Fibroblast of skin of right biceps (primary cell): Measurements from ENCODE around the gene BRD3.
A peak's percentile ranks its signal among the peaks of the same experiment; 100 is the strongest.

Source experiments
- DNase-seq: peaks from one replicate; pipeline ENCODE4 v3.0.0-alpha.2; 2013

BRD3 gene

DNA sequence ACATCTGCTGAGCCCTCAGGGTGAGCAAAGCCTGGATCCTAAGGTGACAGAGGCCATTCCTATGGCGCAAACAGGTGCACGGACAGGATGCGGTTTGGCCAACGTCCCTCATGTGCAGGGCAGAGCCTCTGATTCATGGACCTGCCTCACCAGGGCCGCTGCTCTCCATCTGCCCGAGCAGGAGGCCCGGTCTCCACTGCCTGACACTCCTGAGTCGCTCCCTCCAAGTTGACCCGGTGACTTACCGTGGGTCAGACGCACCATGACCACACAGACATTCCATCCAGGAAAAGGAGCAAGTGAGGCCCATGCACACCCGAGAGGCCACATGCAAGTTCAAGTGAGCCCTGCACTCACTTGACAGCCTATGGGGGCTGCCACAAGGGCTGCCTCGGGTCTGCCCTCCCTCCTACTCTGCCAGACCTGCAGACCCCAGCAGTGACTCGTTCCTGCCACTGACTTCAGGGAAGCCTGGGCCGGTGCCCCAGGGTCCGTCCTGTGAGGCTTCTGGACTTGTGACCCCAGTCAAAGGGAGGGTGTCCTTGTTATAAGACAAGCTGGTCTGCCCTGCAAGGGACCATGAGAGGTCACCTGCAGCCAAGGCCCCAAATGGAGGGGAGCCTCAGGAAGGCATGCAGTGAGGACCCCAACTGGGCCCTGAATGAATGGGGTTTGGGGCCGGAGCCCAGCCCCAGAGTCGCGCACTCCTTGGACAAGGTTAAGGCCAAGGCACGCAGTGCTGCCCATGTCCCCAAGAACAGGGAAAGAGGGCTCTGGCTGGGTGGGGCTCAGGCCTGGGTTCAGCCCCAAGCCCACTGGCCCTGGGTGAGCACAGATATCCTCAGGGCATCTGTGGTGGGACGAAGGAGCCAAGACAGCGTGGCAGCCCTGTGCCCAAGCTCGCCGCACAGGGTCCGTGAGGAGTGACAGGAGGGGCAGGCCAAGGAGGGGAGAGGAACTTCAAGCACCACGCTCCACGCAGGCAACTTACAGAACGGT is 32.5 kb downstream of the BRD3 start:
- no peak for DNase-seq

DNA sequence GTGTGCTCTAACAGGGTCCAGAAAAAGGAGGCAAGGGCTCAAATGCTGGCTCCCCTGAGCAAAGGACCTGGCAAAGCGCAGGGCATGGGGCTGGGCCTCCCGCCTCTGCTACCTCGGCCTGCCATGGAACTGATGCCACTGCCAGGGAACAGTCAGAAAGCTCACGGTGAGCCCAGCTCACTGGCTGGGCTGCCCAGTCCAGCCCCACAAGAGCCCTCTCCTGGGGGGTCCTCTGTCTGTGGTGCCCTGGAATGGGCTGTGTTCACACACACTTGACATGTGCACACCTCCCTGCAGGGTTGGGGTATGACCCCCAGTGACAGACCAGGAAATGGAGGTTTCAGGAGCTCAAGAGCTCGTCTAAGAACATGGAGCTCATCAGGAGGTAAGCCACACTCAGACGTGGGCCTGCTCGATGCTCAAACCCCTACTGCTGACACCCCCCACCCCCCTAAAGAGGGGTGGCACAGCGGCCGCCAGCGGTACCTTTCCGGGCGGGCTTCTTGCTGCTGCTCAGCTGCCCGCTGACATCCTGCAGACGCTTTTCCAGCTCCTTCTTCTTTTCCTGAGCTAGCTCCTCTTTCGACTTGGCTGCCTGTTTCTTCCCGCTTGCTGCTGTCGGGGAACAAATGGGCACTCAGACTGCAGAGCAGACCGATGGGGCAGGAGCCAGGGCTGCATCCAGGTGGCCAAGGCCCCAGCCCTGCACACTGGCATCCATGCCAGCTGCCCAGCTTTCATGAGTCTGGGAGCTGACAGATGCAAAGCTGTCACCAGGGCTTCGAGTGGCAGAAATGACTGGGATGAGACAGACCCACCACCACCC is 33.4 kb downstream of the BRD3 start:
- no peak for DNase-seq

DNA sequence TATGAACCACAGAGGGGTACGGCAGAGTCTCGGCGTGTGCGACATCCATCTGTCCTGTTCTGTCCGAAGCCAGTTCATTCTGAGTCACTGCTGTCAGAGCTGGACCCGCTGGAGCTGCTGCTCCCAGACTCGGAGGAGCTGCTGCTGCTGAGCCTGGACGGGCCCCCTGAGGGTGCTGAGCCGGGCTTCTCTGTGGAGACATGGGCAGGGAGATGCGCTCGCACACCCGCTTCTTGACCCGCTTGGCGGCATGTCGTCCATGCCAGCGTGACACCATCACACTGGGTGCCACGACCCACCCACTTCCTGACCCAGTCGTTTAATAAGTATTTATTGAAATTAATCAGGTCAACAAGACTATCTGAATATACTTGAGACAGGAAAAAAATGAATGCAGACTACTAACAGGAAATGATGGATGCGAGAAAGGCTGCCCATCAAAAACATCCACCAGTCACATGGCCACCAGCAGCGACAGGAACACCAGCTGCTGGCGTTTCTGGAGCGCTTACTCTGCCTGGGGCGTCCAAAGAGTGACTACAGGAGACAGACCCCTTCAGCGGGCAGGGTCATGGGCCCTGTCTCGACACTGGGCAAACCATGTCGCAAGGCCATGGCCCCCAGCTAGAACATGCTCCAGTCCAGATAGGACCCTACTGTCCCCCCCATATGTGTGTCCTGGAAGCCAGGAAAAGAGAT is 34.2 kb downstream of the BRD3 start:
- DNase-seq, result no peak

DNA sequence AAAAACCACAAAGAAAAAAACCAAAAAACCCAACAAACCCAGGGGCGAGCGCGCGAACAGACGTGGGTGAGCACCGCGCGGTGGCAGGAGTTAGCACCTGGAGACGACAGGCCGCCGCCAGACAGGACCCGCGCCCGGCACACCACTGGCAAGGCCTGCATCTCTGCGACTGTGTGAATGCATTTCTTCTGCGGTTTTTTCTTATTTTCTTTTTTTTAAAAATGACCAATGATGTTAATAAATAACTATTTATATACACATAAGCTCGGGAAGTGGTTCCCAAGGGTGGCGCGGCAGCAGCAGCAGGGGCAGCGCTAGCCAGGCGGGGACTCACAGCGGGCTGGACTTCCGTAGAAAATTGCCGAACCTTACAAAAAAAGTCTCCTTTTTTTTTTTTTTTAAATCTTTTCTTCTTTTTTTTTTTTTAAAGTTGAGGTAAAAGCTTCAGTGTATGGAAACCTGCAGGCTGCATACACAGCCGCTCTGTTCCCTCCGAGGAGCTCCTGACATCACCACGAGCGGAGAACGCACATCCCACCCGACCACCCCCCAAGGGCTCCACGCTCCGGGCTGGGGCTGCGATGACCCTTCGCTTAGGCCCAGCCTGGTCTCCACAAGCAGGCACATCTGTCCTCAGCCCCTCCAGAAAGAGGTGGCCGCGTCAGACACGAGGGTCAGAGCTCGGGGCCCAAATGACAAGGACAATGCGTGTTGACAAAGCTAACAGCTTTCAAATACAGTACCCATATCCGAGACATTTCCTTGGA is 35.2 kb downstream of the BRD3 start:
- no peak for DNase-seq

DNA sequence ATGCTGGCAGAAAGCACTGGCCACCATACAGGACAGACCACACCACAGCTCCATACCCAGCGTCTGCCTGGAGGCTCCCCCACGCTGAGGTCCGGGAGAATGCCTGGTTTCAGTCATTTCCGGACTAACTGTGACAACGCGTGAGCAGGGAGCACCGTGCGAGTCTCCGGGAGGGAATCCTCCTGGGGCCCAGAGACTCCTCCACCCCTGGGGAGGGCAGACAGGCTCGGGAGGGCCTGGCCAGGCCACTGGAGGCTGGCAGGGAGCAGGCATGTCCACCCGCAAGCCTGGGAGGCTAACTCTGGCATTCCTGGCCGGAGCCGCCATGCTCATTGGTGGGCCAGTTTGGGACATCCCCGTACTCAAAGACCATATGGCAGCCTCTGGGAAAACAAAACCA is 36.0 kb downstream of the BRD3 start:
- DNase-seq, result no peak

DNA sequence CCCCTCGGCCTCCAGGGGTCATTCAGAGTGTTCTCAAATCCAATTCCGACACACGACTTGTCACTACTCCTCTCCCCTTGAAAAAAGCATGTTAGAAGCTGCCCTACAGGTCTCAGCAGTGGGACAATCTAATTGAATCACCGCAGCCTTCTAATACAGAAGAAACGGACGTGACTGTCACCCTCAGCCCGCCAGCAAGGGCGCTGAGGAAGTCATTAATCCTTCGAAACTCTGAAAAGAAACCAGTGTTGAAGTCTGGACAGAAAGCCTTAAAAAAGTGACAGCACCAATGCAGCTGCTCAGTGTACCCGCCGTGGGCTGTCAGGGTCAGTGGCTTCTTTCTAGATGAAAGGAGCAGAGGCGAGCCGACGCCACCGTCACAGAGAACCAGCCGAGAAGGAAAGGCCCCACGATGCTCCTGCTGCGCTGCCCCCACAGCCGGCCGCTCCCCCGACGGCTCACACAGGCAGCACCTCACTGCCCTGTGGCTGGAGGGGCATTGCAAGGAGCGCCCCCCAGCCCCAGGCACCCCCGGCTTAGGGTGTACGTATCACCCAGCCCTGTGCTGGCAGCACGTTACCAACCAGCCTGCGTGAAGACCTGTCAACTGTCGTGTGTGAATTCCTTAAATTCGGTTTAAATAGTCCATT is 36.9 kb downstream of the BRD3 start:
- DNase-seq, result no peak

DNA sequence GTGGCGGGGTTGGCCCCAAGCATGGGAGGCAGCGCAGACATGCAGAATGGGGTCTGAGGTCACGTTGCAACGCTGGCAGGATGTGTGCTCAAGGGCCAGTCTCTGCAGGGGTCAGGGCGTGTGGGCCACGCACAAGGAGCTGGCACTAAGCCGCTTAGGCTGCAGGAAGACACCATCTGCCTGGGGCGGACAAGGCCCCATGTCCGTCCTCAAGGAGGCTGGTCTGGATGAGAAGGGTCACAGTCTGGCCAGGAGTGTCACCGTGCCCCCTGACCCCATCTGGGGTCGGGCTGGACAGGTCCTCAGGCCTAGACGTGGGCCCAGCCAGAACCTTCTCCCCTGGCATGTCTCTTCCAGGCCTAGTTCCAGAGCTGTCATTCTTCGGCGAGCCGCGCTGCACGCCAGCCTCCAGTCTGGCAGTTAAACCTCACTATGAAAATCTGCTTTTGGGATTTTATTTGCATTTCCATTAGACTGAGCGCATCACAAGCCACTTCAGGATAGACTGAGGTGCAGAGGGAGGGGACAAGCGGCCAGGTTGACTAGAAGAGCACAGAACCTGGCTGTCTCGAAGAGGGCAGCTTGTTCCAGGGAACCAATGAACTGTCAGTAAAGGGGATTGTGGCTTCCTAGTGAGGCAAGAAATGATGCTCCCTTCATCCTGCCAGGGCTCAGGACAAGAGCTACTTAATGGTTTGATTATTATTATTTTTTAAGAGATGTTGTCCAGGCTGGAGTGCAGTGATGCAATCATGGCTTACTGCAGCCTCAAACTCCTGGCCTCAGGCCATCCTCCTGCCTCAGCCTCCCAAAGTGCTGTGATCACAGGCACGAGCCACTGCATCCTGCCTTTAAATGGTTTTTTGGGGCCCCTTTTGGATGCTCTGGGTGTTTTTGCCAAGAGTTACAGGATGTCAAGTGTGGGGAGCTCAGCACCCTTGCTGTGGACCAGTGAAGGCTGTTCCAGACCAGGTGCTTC is 38.3 kb downstream of the BRD3 start:
- DNase-seq, result no peak

DNA sequence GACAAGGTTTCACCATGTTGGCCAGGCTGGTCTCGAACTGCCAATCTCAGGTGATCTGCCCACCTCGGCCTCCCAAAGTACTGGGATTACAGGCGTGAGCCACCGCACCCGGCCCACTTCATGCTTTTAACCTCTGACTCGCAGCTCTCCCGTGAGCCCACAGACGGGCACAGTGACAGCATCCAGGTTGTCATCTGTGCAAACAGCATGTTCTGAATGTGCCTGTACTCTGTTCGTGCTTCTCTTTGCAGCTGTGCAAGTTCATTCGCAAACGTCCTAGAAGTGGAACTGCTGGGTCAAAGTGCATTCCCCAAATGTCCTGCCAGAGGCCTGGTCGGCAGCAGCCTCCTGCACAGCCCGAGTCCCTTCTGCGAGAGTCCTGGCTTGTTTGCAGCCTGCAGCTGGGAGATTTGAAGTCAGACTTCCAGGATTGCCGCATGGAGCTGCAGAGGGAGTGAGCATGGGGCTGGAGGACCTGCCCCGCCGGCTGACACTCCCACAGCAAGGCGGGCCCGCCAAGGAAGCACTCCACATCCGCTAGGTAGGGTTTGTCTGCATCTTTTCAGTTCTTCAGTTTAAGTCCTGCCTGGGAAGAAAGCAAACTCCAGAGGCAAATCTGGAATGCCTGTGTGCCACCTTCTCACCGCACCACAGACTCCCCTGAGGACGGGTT is 39.1 kb downstream of the BRD3 start:
- DNase-seq, result no peak

DNA sequence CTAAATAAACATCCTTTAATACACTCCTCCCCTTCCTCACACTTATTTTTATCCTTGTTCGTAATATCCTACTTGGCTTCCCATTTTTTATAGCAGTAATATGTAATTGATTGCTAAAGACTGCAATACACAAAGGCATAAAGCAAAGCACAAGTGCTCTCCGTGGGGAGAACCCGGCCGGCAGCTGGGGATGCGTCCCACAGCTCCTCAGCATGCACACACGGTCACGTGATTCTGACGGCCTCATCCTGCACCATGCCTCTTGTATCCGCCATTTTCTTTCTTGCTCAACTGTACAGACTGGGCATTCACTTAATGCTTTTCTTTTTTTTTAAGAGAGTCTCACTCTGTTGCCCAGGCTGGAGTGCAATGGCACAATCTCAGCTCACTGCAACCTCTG is 39.8 kb downstream of the BRD3 start:
- no peak for DNase-seq

DNA sequence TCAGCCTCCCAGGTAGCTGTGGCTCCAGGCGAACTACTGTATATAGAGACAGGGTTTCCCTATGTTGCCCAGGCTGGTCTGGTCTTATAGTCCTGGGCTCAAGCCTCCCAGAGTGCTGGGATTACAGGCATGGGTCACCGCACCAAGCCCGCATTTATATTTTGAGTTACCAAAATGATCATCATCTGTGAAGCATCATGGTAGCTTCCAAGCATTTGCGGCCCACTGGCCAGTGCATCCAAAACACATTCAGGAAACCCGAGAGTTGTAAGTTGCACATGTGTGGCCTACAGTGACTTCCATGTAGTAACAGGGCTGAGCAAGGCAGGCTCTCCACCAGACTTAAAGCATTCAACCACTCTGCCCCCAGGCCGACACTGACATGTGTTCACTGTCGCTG is 40.3 kb downstream of the BRD3 start:
- no peak for DNase-seq

DNA sequence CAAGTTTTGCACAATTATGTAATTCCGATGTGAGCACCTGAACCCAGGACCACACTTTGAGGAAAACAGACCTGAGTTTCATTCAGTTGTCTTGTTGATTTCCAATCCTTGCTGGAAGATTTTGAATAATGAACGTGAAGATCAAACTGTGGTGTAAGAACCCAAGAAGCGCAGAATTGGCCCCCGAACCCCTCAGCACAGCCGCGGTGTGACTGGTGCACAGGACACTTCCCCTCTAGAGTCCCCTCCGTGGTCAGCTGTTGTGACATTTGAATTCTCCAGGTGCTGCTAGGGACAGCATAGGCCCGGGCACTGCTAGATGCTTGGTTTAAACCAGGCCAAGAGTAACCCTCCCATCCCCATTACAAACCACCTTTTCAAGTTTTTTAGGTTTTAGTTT is 40.8 kb downstream of the BRD3 start:
- DNase-seq, result no peak

DNA sequence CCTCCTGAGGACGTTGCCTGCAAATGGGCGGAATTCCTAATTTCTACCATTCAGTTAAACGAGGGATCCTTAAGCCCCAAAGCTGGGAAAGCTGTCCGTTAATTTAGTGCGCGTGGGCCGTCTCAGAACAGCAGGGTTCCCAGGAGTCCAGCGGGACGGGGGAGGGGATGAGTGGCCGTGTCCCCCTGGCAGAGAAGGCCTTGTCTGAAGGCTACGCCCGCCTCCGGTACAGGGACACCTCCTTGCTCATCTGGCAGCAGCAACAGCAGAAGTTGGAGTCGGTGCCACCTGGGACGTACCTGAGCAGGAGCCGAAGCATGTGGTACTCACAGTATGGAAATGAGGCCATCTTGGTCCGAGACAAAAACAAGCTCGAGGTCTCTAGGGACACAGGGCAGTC is 41.2 kb downstream of the BRD3 start:
- DNase-seq, result no peak

DNA sequence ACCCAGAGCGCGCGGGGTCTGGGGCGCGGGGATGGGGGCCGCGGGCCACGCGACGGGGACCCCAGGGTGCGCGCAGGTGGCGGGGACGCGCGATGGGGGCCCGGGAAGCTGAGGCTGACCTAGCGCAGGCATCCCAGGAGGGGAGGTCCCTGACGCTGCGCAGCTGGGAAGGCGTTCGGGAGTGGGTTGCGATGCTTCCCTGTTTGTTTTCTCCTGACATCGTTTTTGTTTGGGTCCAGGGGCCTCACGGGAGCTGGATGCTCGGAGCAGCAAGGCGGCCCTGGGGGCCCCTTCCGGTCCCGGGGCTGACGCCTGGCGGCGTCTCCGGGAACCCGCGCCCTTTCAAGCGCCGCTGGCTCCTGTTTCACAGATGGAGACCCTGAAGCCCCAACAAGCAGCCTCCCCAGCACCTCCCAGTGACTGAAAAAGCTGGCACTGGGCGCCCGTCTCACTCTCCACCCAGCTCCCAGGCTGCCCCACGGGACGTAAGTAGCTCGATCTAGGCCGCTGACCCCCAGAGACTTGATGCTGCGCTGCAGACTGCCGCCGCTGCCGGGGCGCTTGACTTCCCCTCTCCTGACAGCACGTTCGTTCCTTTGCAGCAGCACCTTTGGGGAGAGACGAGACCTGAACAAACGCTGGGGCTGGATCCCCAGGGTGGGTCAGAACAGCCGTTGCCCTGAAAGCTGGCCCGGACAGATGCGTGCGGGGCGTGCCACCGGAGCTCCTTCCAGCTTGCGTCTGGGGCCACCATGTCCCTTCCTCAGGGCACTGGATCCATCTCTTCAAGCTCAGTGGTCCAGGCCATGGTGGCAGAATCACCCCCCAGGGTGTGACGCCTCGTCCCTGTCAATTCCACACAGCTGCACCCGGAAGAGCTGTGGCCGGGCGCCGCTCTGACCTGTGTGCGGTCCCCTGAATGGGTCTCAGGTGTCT is 42.0 kb downstream of the BRD3 start:
- peak; percentile 32 for DNase-seq

DNA sequence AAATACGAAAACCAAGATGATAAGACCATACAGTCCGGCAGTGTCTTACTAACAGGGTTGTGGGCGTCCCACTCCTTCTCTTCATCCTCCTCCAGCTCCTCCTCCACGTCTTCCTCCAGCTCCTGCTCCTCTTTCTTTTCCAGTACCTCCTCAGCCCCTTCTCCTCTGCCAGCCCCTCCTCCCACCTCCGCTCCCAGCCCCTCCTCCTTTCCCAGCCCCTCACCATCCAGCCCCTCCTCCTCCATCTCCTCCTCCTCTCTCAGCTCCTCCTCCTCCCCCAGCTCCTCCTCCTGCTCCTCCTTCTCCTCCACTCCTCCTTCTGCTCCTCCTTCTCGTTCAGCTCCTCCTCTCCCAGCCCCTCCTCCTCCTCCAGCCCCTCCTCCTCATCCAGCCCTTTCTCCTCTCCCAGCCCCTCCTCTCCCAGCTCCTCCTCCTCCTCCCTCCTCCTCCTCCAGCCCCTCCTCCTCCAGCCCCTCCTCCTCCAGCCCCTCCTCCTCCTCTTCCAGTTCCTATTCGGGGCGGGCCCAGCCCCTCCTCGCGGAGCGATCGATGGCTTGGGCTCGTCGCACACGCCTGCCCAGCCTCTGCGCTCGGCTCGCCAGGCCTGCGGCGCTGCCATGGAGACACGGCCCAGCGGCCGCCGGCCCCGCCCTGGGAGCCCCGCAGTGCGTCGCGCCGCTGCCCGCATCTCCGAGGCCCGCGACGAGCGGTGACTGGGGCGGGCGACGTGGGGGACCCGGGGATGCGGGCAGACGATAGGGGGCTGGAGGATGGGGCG is 42.8 kb downstream of the BRD3 start, which contains the start of gene BRD3OS:
BRD3OS (plus strand) TSS at position 654 of the 778 bp plus-strand sequence. CDS start 1,267 bp downstream, outside the sequence.
- DNase-seq, result peak; percentile 99

DNA sequence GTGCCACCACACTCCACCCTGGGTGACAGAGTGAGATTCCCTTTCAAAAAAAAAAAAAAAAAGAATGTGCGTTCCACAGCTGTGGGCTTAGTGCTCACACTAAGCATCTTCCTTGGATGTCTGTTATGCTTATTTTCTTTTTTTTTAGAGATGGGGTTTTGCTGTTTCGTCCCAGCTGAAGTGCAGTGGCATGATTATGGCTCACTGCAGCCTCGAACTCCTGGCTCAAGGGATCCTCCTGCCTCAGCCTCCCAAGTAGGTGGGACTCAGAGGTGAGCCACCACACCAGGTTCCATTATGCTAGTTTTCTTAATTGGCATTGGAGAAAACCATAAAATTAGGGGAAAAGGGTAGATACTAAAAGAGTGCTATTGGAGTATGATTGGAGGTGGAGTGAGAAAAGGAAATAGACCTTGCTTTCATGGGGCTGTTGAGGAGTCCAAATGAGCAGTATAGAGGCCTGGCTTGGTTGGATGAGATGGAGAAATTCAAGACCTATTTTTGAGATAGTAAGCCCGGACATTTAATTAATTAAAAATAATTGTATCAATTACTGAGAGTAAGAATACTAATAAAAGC is 43.5 kb downstream of the BRD3 start:
- DNase-seq, result no peak

DNA sequence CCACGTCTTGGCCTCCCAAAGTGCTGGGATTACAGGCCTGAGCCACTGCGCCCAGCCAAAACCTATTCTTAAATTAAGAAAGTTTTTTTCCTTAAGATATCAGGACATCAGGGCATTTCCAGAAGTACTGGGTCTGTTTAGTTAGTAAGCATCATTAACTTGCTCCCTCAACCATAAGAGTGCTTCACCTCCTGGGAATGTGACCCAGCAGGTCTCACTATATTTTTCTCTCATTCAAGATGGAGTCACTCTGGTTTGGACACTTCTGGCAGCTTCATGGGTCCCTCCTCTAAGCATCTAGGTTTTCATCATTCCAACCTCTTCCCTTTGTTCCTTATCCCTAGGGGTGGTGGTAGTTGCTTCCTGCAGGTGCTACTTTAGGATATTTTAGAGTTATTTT is 52.9 kb downstream of the BRD3 start:
- DNase-seq, result no peak

DNA sequence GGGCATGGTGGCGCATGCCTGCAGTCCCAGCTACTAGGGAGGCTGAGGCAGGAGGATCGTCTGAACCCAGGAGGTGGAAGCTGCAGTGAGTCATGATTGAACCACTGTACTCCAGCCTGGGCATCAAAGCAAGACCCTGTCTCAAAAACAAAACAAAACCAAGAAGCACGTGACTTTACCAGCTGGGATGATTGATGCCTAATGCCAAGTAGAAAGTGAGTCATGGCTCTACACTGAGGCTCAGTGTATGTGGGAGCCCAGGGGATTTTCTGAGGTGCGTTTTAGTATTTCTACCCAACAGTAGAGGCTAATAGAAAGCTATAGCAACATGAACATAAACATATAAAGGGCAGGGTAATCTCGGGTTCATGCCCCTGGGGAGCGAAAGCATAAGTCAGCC is 56.4 kb downstream of the BRD3 start:
- DNase-seq, result no peak
